OCI-LY1 (cell line): ENCODE results near the gene ADNP.

ENCODE experiments used
- H2AFZ ChIP-seq: fragments of 200-600 bp; sonication (generic), shearing (Covaris generic); 2 replicates; pipeline ENCODE4 v1.6.0; 2014; ENCODE audit warnings: antibody characterized with exemption, mild to moderate bottlenecking, low read length
- H3F3A ChIP-seq: fragments of 200-600 bp; sonication (generic), shearing (Covaris generic); 2 replicates; pipeline ENCODE4 v1.6.0; 2014; ENCODE audit warnings: mild to moderate bottlenecking, antibody characterized with exemption, low read length, moderate library complexity; ENCODE audit not compliant: insufficient read depth
- H3K27ac ChIP-seq: fragments of 200-600 bp; sonication (generic); 2 replicates; pipeline ENCODE4 v1.5.1; 2014; ENCODE audit warnings: low read length, mixed run types, mild to moderate bottlenecking, low read depth; ENCODE audit not compliant: poor library complexity, severe bottlenecking
- H3K27me3 ChIP-seq: fragments of 200-600 bp; sonication (generic); 2 replicates; pipeline ENCODE4 v1.6.0; 2014; ENCODE audit warnings: antibody characterized with exemption, mild to moderate bottlenecking, low read length, moderate library complexity; ENCODE audit not compliant: insufficient read depth
- H3K36me3 ChIP-seq: fragments of 200-600 bp; sonication (generic); 2 replicates; pipeline ENCODE4 v1.6.1; 2014; ENCODE audit warnings: mild to moderate bottlenecking, antibody characterized with exemption, low read length, moderate library complexity, mixed read lengths; ENCODE audit not compliant: insufficient read depth
- H3K4me1 ChIP-seq: fragments of 200-600 bp; sonication (generic); 2 replicates; pipeline ENCODE4 v1.5.1; 2014; ENCODE audit warnings: mild to moderate bottlenecking, low read length, moderate library complexity; ENCODE audit not compliant: insufficient read depth, severe bottlenecking
- H3K4me2 ChIP-seq: fragments of 200-600 bp; sonication (generic), shearing (Covaris generic); 2 replicates; pipeline ENCODE4 v1.6.1; 2014; ENCODE audit warnings: low read length
- H3K4me3 ChIP-seq: fragments of 200-600 bp; sonication (generic); 2 replicates; pipeline ENCODE4 v1.5.1; 2014; ENCODE audit warnings: low read length, low read depth, mild to moderate bottlenecking, mixed read lengths; ENCODE audit not compliant: poor library complexity, severe bottlenecking
- H3K79me2 ChIP-seq: fragments of 200-600 bp; shearing (Covaris generic); 2 replicates; pipeline ENCODE4 v1.6.1; 2016; ENCODE audit warnings: mixed run types, low read length, mixed read lengths; ENCODE audit not compliant: insufficient read depth
- H3K9ac ChIP-seq: fragments of 200-600 bp; sonication (generic), shearing (Covaris generic); 2 replicates; pipeline ENCODE4 v1.6.1; 2014; ENCODE audit warnings: mild to moderate bottlenecking, low read length, mixed read lengths
- H3K9me2 ChIP-seq: fragments of 200-600 bp; sonication (generic), shearing (Covaris generic); 2 replicates; pipeline ENCODE4 v1.6.1; 2014; ENCODE audit warnings: low read depth, mild to moderate bottlenecking, low read length, mixed read lengths
- H3K9me3 ChIP-seq: fragments of 200-600 bp; shearing (Covaris generic); 2 replicates; pipeline ENCODE4 v1.6.1; 2014; ENCODE audit warnings: low read length, mixed read lengths
- H4K20me1 ChIP-seq: fragments of 200-600 bp; sonication (generic), shearing (Covaris generic); 2 replicates; pipeline ENCODE4 v1.6.0; 2016; ENCODE audit warnings: mild to moderate bottlenecking, low read length; ENCODE audit not compliant: insufficient read depth
- EZH2 ChIP-seq: fragments of 200-600 bp; sonication (generic), shearing (Covaris generic); IDR thresholded peaks from 2 replicates; pipeline ENCODE4 v1.8.0; 2017; ENCODE audit warnings: borderline replicate concordance, mixed run types, mild to moderate bottlenecking, antibody characterized with exemption, low read length, moderate library complexity, mixed read lengths
- TF ChIP-seq, protein P1 (sequence below): fragments of 200-600 bp; sonication (generic), shearing (Covaris generic); IDR thresholded peaks from 2 replicates; pipeline ENCODE4 v1.5.1; 2017; ENCODE audit warnings: mild to moderate bottlenecking, antibody characterized with exemption, low read length, moderate library complexity, mixed read lengths

ADNP gene

DNA sequence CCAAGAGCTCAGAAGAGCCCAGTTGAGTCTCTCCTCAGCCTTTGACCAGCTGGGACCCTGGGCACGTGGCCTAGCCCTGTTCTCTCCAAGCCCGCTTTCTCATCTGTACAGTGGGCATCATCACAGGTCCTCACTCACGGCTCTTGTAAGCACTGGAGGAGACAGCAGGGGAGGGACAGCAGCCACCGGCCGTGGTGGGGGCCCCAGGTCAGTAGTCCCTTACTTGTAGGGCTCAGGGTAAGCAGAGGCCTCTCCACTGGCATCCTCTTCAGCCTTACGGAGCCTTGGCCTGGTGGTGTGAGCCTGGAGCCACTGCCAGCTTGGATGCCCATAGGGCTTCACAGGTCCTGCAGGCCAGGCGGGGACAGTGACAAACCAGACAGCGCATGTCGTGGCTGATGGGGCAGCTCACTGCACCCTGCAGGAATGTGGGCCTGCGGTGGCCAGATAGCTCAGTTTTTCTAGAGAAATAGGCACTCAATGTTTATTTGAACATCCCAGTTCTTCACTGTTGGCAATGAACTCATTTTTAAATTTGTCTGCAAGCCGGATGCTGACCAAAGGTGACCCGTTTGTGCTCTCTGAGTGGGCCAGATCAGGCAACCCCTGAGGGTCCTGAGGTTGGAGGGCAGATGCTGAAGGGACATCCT, 65.1 kb downstream of the ADNP start:
- no peaks in the 10 kb centered on the region for H3K27me3 ChIP-seq
- H3K4me3 ChIP-seq, result no peak overlapping the region
- H3K4me2 ChIP-seq, result no peak overlapping the region
- H3K9me3 ChIP-seq, result no peaks in the 10 kb centered on the region
- H3K79me2 ChIP-seq, result no peaks in the 10 kb centered on the region
- no peak for TF ChIP-seq EZH2
- TF ChIP-seq, protein P1, sequence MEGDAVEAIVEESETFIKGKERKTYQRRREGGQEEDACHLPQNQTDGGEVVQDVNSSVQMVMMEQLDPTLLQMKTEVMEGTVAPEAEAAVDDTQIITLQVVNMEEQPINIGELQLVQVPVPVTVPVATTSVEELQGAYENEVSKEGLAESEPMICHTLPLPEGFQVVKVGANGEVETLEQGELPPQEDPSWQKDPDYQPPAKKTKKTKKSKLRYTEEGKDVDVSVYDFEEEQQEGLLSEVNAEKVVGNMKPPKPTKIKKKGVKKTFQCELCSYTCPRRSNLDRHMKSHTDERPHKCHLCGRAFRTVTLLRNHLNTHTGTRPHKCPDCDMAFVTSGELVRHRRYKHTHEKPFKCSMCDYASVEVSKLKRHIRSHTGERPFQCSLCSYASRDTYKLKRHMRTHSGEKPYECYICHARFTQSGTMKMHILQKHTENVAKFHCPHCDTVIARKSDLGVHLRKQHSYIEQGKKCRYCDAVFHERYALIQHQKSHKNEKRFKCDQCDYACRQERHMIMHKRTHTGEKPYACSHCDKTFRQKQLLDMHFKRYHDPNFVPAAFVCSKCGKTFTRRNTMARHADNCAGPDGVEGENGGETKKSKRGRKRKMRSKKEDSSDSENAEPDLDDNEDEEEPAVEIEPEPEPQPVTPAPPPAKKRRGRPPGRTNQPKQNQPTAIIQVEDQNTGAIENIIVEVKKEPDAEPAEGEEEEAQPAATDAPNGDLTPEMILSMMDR, result no peak
- no peaks in the 10 kb centered on the region for H4K20me1 ChIP-seq
- H3K9ac ChIP-seq, result no peak overlapping the region
- H3K27ac ChIP-seq, result no peak overlapping the region
- no peak overlapping the region for H2AFZ ChIP-seq
- H3K4me1 ChIP-seq, result no peaks in the 10 kb centered on the region
- H3K36me3 ChIP-seq, result peaks cover 12% of the 10 kb centered on the region; the same call in 1 of the 2 replicates
- H3K9me2 ChIP-seq, result no peaks in the 10 kb centered on the region
- no peaks in the 10 kb centered on the region for H3F3A ChIP-seq

DNA sequence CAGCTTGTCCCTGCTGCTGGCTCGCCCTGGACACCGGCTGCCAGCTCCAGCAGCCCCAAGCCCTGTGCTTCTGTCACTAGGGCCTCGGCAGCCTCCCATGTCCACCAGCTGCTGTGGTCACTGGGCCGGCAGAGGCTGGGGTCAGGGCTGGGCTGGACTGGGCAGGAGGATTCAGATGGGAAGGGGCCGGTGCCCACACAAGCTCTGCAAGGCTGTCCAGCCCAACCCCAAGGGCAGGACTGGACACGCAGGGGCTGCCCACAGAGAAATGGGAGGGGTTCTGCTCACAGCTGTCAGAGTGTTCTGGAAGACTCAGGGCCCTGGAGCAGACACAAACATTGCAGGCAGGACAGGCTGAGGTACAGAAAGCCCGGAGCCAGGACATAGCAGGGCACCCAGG, 65.6 kb downstream of the ADNP start:
- Histone ChIP-seq H3F3A (no peaks in the 10 kb centered on the region), H3K4me3 (no peak overlapping the region), H3K9ac (no peak overlapping the region), H3K9me2 (no peaks in the 10 kb centered on the region), H3K4me2 (no peak overlapping the region), H3K36me3 (peaks cover 12% of the 10 kb centered on the region; the same call in 1 of the 2 replicates), H3K4me1 (no peaks in the 10 kb centered on the region), H3K27me3 (no peaks in the 10 kb centered on the region), H2AFZ (no peak overlapping the region), H3K27ac (no peak overlapping the region), H3K9me3 (no peaks in the 10 kb centered on the region), H3K79me2 (no peaks in the 10 kb centered on the region), H4K20me1 (no peaks in the 10 kb centered on the region)
- no peak for TF ChIP-seq EZH2
- TF ChIP-seq, protein P1, result no peak

DNA sequence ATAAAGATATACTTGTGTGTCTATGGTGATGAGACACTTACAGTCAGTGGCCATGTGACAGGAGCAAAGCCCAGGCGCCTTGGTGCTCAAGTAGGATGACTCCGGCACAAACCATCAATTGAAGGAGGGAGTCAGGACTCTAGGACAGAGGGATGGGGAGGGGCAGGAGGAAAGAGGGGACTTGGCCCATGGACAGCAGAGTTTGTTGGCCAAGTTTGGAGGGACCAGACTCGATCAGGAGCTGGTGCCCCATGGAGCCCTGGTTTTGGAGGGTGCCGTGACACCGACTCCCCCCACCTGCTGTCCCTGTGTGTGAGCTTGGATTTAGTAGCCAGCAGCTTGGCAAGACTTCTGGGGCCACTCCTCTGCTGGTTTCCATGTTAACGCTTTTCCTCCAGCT, 66.1 kb downstream of the ADNP start:
- no peak overlapping the region for H2AFZ ChIP-seq
- H3K27ac ChIP-seq, result no peak overlapping the region

More for the DNA sequence above, 66.1 kb downstream of the ADNP start:
- peaks cover 3% of the 10 kb centered on the region for H3K4me1 ChIP-seq
- no peaks in the 10 kb centered on the region for H3K27me3 ChIP-seq
- H3K79me2 ChIP-seq, result no peaks in the 10 kb centered on the region
- no peaks in the 10 kb centered on the region for H3K9me3 ChIP-seq
- H3K4me2 ChIP-seq, result no peak overlapping the region
- H3K9me2 ChIP-seq, result no peaks in the 10 kb centered on the region
- H3K4me3 ChIP-seq, result no peak overlapping the region
- H4K20me1 ChIP-seq, result no peaks in the 10 kb centered on the region
- H3F3A ChIP-seq, result no peaks in the 10 kb centered on the region
- TF ChIP-seq, protein P1, result no peak
- no peak for TF ChIP-seq EZH2
- peaks cover 12% of the 10 kb centered on the region; the same call in 1 of the 2 replicates for H3K36me3 ChIP-seq
- H3K9ac ChIP-seq, result no peak overlapping the region
